GM12878 (cell line): Measurements from ENCODE around the gene GLO1. TPM values are rescaled to one million over a fixed set of nuclear protein-coding genes. Genes with fewer than 3 reads are reported as not detected.

Experiments used
- CUX1 ChIP-seq: IDR thresholded peaks from 2 replicates; pipeline ENCODE4 v1.6.1; 2012; ENCODE audit warnings: improper control_type of control experiment, low read depth, low read length; ENCODE audit not compliant: insufficient replicate concordance
- ESRRA ChIP-seq: IDR thresholded peaks from 2 replicates; pipeline ENCODE4 v1.6.1; 2012; ENCODE audit warnings: mild to moderate bottlenecking, low read length, improper control_type of control experiment
- IRF3 ChIP-seq: fragments of 450-650 bp; IDR thresholded peaks from 2 replicates; pipeline ENCODE4 v1.6.1; 2014; ENCODE audit warnings: mild to moderate bottlenecking
- MEF2B ChIP-seq: fragments of 450-650 bp; IDR thresholded peaks from 2 replicates; pipeline ENCODE4 v1.6.1; 2018; ENCODE audit warnings: mild to moderate bottlenecking, moderate library complexity; ENCODE audit not compliant: partially characterized antibody, poor library complexity, severe bottlenecking
- SIN3A ChIP-seq: IDR thresholded peaks from 2 replicates; pipeline ENCODE4 v1.6.1; 2012; ENCODE audit warnings: low read depth, low read length, improper control_type of control experiment
- ZBTB11 ChIP-seq: fragments of 450-650 bp; formaldehyde crosslinking; IDR thresholded peaks from 2 replicates; pipeline ENCODE4 v1.5.0; 2022; ENCODE audit warnings: mild to moderate bottlenecking, missing genetic modification characterization
- polyA plus RNA-seq, 11 experiments: library from polyadenylated mRNA; depleted of rRNA in 4 of 11; unstranded in 6 of 11; stranded (reverse) in 5 of 11; fragments of >200 nt; fragmentation: Nextera tagmentation in 4 of 11; fragmentation: Illumina TruSeq in 1 of 11; extraction: Ambion mirVana in 4 of 11; extraction: Trizol in 1 of 11; gene quantifications; 1 replicate in 1 of 11; 2 replicates in 10 of 11; pipeline versions ENCODE4 v1.2.1 to v1.2.3, GENCODE V29; 2011 to 2016; ENCODE audit warnings: inconsistent platforms in 2 of 11, missing spikeins in 2 of 11, low read depth in 1 of 11
- total RNA-seq, 4 experiments: library from RNA; depleted of rRNA in 3 of 4; stranded (reverse); fragments of >200 nt in 3 of 4; fragmentation: Illumina TruSeq in 1 of 4; extraction: Trizol in 1 of 4; gene quantifications; 2 replicates each; pipeline versions ENCODE4 v1.2.1 to v1.2.3, GENCODE V29; 2013 to 2021

The GLO1 gene
- total and polyA plus RNA-seq, 10 of the 15 experiments (the other 5 are each of a cell fraction or from before 2014, with no cell fraction given), result 105 to 227 (median 150) TPM

- TF ChIP-seq CUX1 (peak; percentile 88), ZBTB11 (CRISPR knock-in tag) (no peak), IRF3 (no peak), MEF2B (peak; percentile 98), SIN3A (no peak), ESRRA (no peak)
These were observed 14.3 kb downstream of the GLO1 start (continued) for GRCh38 chr6:38688579-38689087.
